ENCODE results near the gene RPS3A. TPM values are rescaled to one million over a fixed set of nuclear protein-coding genes. Genes with fewer than 3 reads are reported as not detected.
A peak's percentile ranks its signal among the peaks of the same experiment; 100 is the strongest.
"Not testable (repeated sequence)": the region's sequence is repeated elsewhere in the genome, so short reads cannot be mapped to it uniquely, and the experiment has no call there.

The RPS3A gene
- polyA plus RNA-seq (2013): 9,813 TPM

DNA sequence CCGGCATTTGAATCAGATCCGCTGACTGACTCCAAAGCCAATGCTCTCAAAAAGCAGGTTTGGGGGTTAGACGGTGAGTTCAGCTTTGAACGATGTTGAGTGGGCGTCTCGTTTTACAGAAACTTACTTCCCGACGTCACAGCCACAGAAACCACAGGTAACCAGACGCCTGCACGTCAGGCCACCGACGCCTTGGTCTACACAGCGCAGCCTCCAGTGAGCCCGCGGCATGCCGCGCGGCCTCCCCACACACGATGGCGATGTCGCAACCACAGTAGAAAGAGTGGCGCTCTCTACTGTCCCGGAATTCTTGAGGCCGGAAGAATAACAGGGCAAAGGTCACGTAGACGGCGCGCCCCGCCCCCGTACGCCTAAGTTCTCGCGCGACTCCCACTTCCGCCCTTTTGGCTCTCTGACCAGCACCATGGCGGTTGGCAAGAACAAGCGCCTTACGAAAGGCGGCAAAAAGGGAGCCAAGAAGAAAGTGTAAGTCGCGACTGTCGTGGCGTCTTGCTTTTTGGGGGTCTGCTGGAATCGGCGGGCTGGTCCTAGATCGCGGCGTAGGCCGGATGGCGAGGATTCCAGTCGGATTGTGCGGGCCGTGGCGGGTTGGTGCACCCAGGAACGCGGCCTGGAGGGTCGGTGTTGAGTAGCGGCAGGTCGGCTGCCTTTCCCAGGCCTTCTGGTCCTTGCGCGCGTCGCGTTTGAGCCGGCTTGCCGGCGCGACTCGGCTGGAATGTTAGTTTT is at the start of gene RPS3A:
Gene RPS3A (plus strand): TSS at position 400 of the 747 bp plus-strand sequence. CDS start 25 bp downstream, at position 425.
- H3K4me3 ChIP-seq (ENCODE audit: control insufficient read depth in 1 of 7, extremely low read depth in 1 of 7, insufficient read depth in 4 of 7, low read depth in 2 of 7, low read length in 6 of 7): peak within 1 kb of the TSS; percentile 63 to 100 (median 99)
- peak within 1 kb of the TSS; percentile 94 to 98 for H3K27ac ChIP-seq (ENCODE audit: insufficient read depth in 1 of 2, low read depth in 1 of 2, low read length in 2 of 2, poor library complexity in 1 of 2, severe bottlenecking in 2 of 2)
- no peaks in the 10 kb centered on the region for H3K27me3 ChIP-seq (replicated peaks in 2 of 5; ENCODE audit: control insufficient read depth in 4 of 5, insufficient read depth in 5 of 5, low read length in 4 of 5)
- WGBS (ENCODE audit: insufficient coverage): under 1% methylated on average over 61 of the region's 69 CpGs
- peak; percentile 99 to 100 (median 99) for DNase-seq
- H3K4me1 ChIP-seq (ENCODE audit: control extremely low read depth in 1 of 4, control insufficient read depth in 4 of 4, insufficient read depth in 4 of 4, low read length in 3 of 4): peaks cover 15 to 44% (median 29%) of the 10 kb centered on the region in 4 experiments
- H3K9me3 ChIP-seq (ENCODE audit: control extremely low read depth in 1 of 5, control insufficient read depth in 4 of 5, insufficient read depth in 2 of 5, low read depth in 1 of 5, low read length in 4 of 5): no peaks in the 10 kb centered on the region
- peaks cover 8 to 36% (median 25%) of the 10 kb centered on the region in 4 experiments for H3K36me3 ChIP-seq (ENCODE audit: control insufficient read depth in 4 of 4, insufficient read depth in 4 of 4, low read length in 3 of 4)
- ChIA-PET POLR2A (interaction anchor here (0.6 to 2.6 kb wide), 6 partner anchors 8 to 679 kb away, joined by 3 to 11 read pairs (median 3); partner anchors contain the start of gene LRBA), CTCF (interaction anchor here (1.0 to 2.2 kb wide), 7 partner anchors 9 to 139 kb away, joined by 3 to 10 read pairs (median 3); no protein-coding TSS in a partner anchor)

- Histone ChIP-seq H3K36me3 (ENCODE audit: control insufficient read depth in 4 of 4, insufficient read depth in 4 of 4, low read length in 3 of 4) (no peaks in the 10 kb centered on the region), H3K27ac (ENCODE audit: insufficient read depth in 1 of 2, low read depth in 1 of 2, low read length in 2 of 2, poor library complexity in 1 of 2, severe bottlenecking in 2 of 2) (no peak overlapping the region), H3K27me3 (replicated peaks in 2 of 5; ENCODE audit: control insufficient read depth in 4 of 5, insufficient read depth in 5 of 5, low read length in 4 of 5) (no peaks in the 10 kb centered on the region), H3K9me3 (ENCODE audit: control extremely low read depth in 1 of 5, control insufficient read depth in 4 of 5, insufficient read depth in 2 of 5, low read depth in 1 of 5, low read length in 4 of 5) (no peaks in the 10 kb centered on the region), H3K4me3 (ENCODE audit: control insufficient read depth in 1 of 7, extremely low read depth in 1 of 7, insufficient read depth in 4 of 7, low read depth in 2 of 7, low read length in 6 of 7) (no peak overlapping the region), H3K4me1 (ENCODE audit: control extremely low read depth in 1 of 4, control insufficient read depth in 4 of 4, insufficient read depth in 4 of 4, low read length in 3 of 4) (no peaks in the 10 kb centered on the region)
- POLR2A ChIA-PET: no interaction called here
- 100% methylated on average over 2 of the region's 3 CpGs for WGBS (ENCODE audit: insufficient coverage)
- DNase-seq: no peak
- CTCF ChIA-PET: no interaction called here
These were observed 46.6 kb upstream of the RPS3A start for GRCh38 chr4:151052785-151053184.

- CTCF ChIA-PET: no interaction called here
- Histone ChIP-seq H3K4me3 (ENCODE audit: control insufficient read depth in 1 of 7, extremely low read depth in 1 of 7, insufficient read depth in 4 of 7, low read depth in 2 of 7, low read length in 6 of 7) (no peak overlapping the region), H3K36me3 (ENCODE audit: control insufficient read depth in 4 of 4, insufficient read depth in 4 of 4, low read length in 3 of 4) (no peaks in the 10 kb centered on the region), H3K27ac (ENCODE audit: insufficient read depth in 1 of 2, low read depth in 1 of 2, low read length in 2 of 2, poor library complexity in 1 of 2, severe bottlenecking in 2 of 2) (no peak overlapping the region), H3K4me1 (ENCODE audit: control extremely low read depth in 1 of 4, control insufficient read depth in 4 of 4, insufficient read depth in 4 of 4, low read length in 3 of 4) (no peaks in the 10 kb centered on the region), H3K27me3 (replicated peaks in 2 of 5; ENCODE audit: control insufficient read depth in 4 of 5, insufficient read depth in 5 of 5, low read length in 4 of 5) (no peaks in the 10 kb centered on the region), H3K9me3 (ENCODE audit: control extremely low read depth in 1 of 5, control insufficient read depth in 4 of 5, insufficient read depth in 2 of 5, low read depth in 1 of 5, low read length in 4 of 5) (no peaks in the 10 kb centered on the region)
- WGBS (ENCODE audit: insufficient coverage): no CpG with 5 or more reads among the region's 1 CpG
- POLR2A ChIA-PET: no interaction called here
- DNase-seq: no peak
These were observed 43.9 kb upstream of the RPS3A start for GRCh38 chr4:151055539-151055938.

- 100% methylated on average over 3 of the region's 3 CpGs for WGBS (ENCODE audit: insufficient coverage)
- CTCF ChIA-PET: interaction anchor here (1.2 to 1.8 kb wide), 3 partner anchors 11 to 35 kb away, joined by 3 to 7 read pairs (median 4); no protein-coding TSS in a partner anchor
- H3K36me3 ChIP-seq (ENCODE audit: control insufficient read depth in 4 of 4, insufficient read depth in 4 of 4, low read length in 3 of 4); H3K4me1 ChIP-seq (ENCODE audit: control extremely low read depth in 1 of 4, control insufficient read depth in 4 of 4, insufficient read depth in 4 of 4, low read length in 3 of 4); DNase-seq; H3K4me3 ChIP-seq (ENCODE audit: control insufficient read depth in 1 of 7, extremely low read depth in 1 of 7, insufficient read depth in 4 of 7, low read depth in 2 of 7, low read length in 6 of 7); H3K9me3 ChIP-seq (ENCODE audit: control extremely low read depth in 1 of 5, control insufficient read depth in 4 of 5, insufficient read depth in 2 of 5, low read depth in 1 of 5, low read length in 4 of 5); H3K27me3 ChIP-seq (replicated peaks in 2 of 5; ENCODE audit: control insufficient read depth in 4 of 5, insufficient read depth in 5 of 5, low read length in 4 of 5); H3K27ac ChIP-seq (ENCODE audit: insufficient read depth in 1 of 2, low read depth in 1 of 2, low read length in 2 of 2, poor library complexity in 1 of 2, severe bottlenecking in 2 of 2): not testable (repeated sequence)
- POLR2A ChIA-PET: interaction anchor here (0.6 to 0.7 kb wide), 2 partner anchors 58 to 579 kb away, joined by 3 read pairs; no protein-coding TSS in a partner anchor
These were observed 36.3 kb upstream of the RPS3A start for GRCh38 chr4:151063143-151063542.

DNA sequence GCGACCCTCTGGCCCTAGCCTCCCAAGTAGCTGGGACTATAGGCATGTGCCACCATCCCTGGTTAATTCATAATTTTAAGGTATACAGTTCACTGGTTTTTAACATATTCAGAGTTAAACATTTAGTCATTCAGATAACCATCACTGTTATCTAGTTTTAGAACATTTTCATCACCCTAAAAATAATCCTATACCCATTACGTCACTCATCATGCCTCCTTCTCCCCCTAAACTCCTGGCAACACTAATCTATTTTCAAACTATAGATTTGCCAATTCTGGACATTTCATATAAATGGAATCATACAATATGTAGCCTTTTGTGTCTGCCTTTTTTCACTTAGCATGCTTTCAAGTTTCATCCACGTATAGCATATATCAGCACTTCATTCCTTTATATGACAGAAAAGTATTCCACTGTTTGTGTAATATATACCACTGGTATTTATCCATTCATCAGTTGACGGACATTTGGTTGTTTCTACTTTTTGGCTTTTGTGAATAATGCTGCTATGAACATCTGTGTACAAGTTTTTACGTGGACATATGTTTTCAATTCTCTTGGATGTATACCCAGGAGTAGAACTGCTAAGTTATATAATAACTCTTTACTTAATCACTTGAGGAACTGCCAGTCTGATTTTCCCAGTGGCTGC is 32.0 kb upstream of the RPS3A start:
- Histone ChIP-seq H3K36me3 (ENCODE audit: control insufficient read depth in 4 of 4, insufficient read depth in 4 of 4, low read length in 3 of 4) (no peaks in the 10 kb centered on the region), H3K27me3 (replicated peaks in 2 of 5; ENCODE audit: control insufficient read depth in 4 of 5, insufficient read depth in 5 of 5, low read length in 4 of 5) (no peaks in the 10 kb centered on the region), H3K4me3 (ENCODE audit: control insufficient read depth in 1 of 7, extremely low read depth in 1 of 7, insufficient read depth in 4 of 7, low read depth in 2 of 7, low read length in 6 of 7) (no peak overlapping the region), H3K9me3 (ENCODE audit: control extremely low read depth in 1 of 5, control insufficient read depth in 4 of 5, insufficient read depth in 2 of 5, low read depth in 1 of 5, low read length in 4 of 5) (no peaks in the 10 kb centered on the region), H3K27ac (ENCODE audit: insufficient read depth in 1 of 2, low read depth in 1 of 2, low read length in 2 of 2, poor library complexity in 1 of 2, severe bottlenecking in 2 of 2) (no peak overlapping the region), H3K4me1 (ENCODE audit: control extremely low read depth in 1 of 4, control insufficient read depth in 4 of 4, insufficient read depth in 4 of 4, low read length in 3 of 4) (no peaks in the 10 kb centered on the region)
- DNase-seq: no peak
- POLR2A ChIA-PET: no interaction called here
- CTCF ChIA-PET: no interaction called here
- 100% methylated on average over 2 of the region's 5 CpGs for WGBS (ENCODE audit: insufficient coverage)

DNA sequence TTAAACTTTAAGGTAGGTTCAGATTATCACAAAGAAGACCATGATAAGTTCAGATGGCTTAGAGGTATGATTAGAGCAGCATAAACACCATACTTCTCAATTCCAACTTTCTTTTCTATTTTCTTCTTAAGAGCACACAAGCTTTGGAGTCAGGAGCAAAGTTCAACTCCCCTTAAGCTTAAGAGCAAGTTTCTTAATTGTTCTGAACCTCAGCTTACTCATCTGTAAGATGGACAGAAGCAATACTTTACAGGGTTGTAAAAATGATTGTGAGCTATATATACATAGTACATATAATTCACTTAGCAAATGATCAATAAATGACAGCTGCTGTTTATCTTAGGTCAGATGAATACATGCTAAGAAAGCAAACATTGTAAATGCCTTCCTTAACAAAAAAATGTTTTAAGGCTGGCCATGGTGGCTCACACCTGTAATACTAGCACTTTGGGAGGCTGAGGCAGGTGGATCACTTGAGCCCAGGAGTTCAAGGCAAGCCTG is 25.0 kb upstream of the RPS3A start:
- POLR2A ChIA-PET: interaction anchor here (0.7 kb wide), 1 partner anchor 8 kb away, joined by 3 read pairs; no protein-coding TSS in a partner anchor
- no peak for DNase-seq
- Histone ChIP-seq H3K4me3 (ENCODE audit: control insufficient read depth in 1 of 7, extremely low read depth in 1 of 7, insufficient read depth in 4 of 7, low read depth in 2 of 7, low read length in 6 of 7) (no peak overlapping the region), H3K9me3 (ENCODE audit: control extremely low read depth in 1 of 5, control insufficient read depth in 4 of 5, insufficient read depth in 2 of 5, low read depth in 1 of 5, low read length in 4 of 5) (no peaks in the 10 kb centered on the region), H3K27me3 (replicated peaks in 2 of 5; ENCODE audit: control insufficient read depth in 4 of 5, insufficient read depth in 5 of 5, low read length in 4 of 5) (no peaks in the 10 kb centered on the region), H3K4me1 (ENCODE audit: control extremely low read depth in 1 of 4, control insufficient read depth in 4 of 4, insufficient read depth in 4 of 4, low read length in 3 of 4) (no peaks in the 10 kb centered on the region), H3K36me3 (ENCODE audit: control insufficient read depth in 4 of 4, insufficient read depth in 4 of 4, low read length in 3 of 4) (no peaks in the 10 kb centered on the region), H3K27ac (ENCODE audit: insufficient read depth in 1 of 2, low read depth in 1 of 2, low read length in 2 of 2, poor library complexity in 1 of 2, severe bottlenecking in 2 of 2) (no peak overlapping the region)
- CTCF ChIA-PET: interaction anchor here (1.2 to 1.8 kb wide), 2 partner anchors 11 to 24 kb away, joined by 3 to 7 read pairs; no protein-coding TSS in a partner anchor

- CTCF ChIA-PET; H3K27ac ChIP-seq (ENCODE audit: insufficient read depth in 1 of 2, low read depth in 1 of 2, low read length in 2 of 2, poor library complexity in 1 of 2, severe bottlenecking in 2 of 2); H3K36me3 ChIP-seq (ENCODE audit: control insufficient read depth in 4 of 4, insufficient read depth in 4 of 4, low read length in 3 of 4); H3K9me3 ChIP-seq (ENCODE audit: control extremely low read depth in 1 of 5, control insufficient read depth in 4 of 5, insufficient read depth in 2 of 5, low read depth in 1 of 5, low read length in 4 of 5); POLR2A ChIA-PET; H3K4me3 ChIP-seq (ENCODE audit: control insufficient read depth in 1 of 7, extremely low read depth in 1 of 7, insufficient read depth in 4 of 7, low read depth in 2 of 7, low read length in 6 of 7); H3K27me3 ChIP-seq (replicated peaks in 2 of 5; ENCODE audit: control insufficient read depth in 4 of 5, insufficient read depth in 5 of 5, low read length in 4 of 5); DNase-seq; H3K4me1 ChIP-seq (ENCODE audit: control extremely low read depth in 1 of 4, control insufficient read depth in 4 of 4, insufficient read depth in 4 of 4, low read length in 3 of 4): not testable (repeated sequence)
- WGBS (ENCODE audit: insufficient coverage): 100% methylated on average over 2 of the region's 2 CpGs
These were observed 21.4 kb upstream of the RPS3A start for GRCh38 chr4:151077978-151078377.
